OCI-M1 (cell line): ENCODE measurements around the gene COX18.

ENCODE experiments used
- DNase-seq: peaks from one replicate; lab custom pipeline; 2025; lab: John Stamatoyannopoulos, UW

Gene COX18

GRCh38 chr4:73069338-73070073 is at the start of gene COX18:
COX18 (minus strand) TSS chr4:73069716; CDS start chr4:73069649, 67 bp downstream.
- DNase-seq: peak; percentile 99

- DNase-seq: no peak
Measured at GRCh38 chr4:73109493-73109892, 40.0 kb upstream of the COX18 start.

- DNase-seq: peak; percentile 36
Measured at GRCh38 chr4:73104695-73105094, 35.2 kb upstream of the COX18 start.

- peak; percentile 90 for DNase-seq
Measured at GRCh38 chr4:73103799-73104503, 34.4 kb upstream of the COX18 start.

- no peak for DNase-seq
Measured at GRCh38 chr4:73099143-73099542, 29.6 kb upstream of the COX18 start.

GRCh38 chr4:73098713-73099112 is 29.2 kb upstream of the COX18 start:
- no peak for DNase-seq

GRCh38 chr4:73098016-73098415 is 28.5 kb upstream of the COX18 start:
- no peak for DNase-seq

- no peak for DNase-seq
Measured at GRCh38 chr4:73092868-73093267, 23.4 kb upstream of the COX18 start.

GRCh38 chr4:73090738-73091137 is 21.2 kb upstream of the COX18 start:
- no peak for DNase-seq

GRCh38 chr4:73087871-73088270 is 18.4 kb upstream of the COX18 start:
- DNase-seq: no peak

- peak; percentile 58 for DNase-seq
Measured at GRCh38 chr4:73086095-73086868, 16.8 kb upstream of the COX18 start.

GRCh38 chr4:73080789-73081188 is 11.3 kb upstream of the COX18 start:
- DNase-seq: no peak

GRCh38 chr4:73075832-73076231 is 6.3 kb upstream of the COX18 start:
- DNase-seq: no peak

GRCh38 chr4:73070074-73070390 is 516 bp upstream of the COX18 start:
- DNase-seq: no peak

- peak; percentile 85 for DNase-seq
Measured at GRCh38 chr4:73068491-73069337, 802 bp downstream of the COX18 start.

GRCh38 chr4:73067971-73068394 is 1.5 kb downstream of the COX18 start:
- DNase-seq: no peak

- no peak for DNase-seq
Measured at GRCh38 chr4:73066928-73067327, 2.6 kb downstream of the COX18 start.

GRCh38 chr4:73066445-73066844 is 3.1 kb downstream of the COX18 start:
- peak; percentile 8 for DNase-seq

GRCh38 chr4:73064536-73064935 is 5.0 kb downstream of the COX18 start:
- DNase-seq: no peak

GRCh38 chr4:73055241-73055897 is 14.1 kb downstream of the COX18 start:
- DNase-seq: no peak

- DNase-seq: no peak
Measured at GRCh38 chr4:73053974-73054480, 15.5 kb downstream of the COX18 start.
